ENCODE results near the gene P2RX5. TPM values are rescaled to one million over a fixed set of nuclear protein-coding genes. Genes with fewer than 3 reads are reported as not detected.

P2RX5 gene
- total and polyA plus RNA-seq, 2 donors (not counting 1 experiment from before 2014, with no cell fraction given), result 0.79 to 0.99 TPM

DNA sequence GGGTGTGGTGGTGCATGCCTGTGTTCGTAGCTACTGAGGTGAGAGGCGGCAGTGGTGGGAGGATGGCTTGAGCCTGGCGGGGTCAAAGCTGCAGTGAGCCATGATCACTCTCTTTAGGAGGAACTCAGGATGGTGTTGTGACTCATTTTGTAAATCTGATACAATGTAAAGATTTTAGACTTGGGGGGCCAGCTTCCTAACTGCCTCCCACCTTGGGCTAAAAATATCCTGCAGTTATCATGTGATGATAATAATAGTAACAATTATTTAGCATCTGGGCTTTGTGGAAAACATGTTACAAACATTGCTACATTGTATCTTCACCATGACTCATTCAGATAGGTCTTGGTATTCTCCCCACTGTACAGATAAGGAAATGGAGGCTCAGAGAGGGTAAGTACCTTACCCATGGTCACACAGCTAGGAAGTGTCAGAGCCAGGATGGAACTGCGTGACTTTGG is 52.0 kb downstream of the P2RX5 start:
- no peak for DNase-seq (ENCODE audit: low read depth in 2 of 2)
- TF ChIP-seq CTCF (conservative IDR thresholded peaks at IDR 0.05 in 1 of 2, IDR thresholded peaks at IDR 0.05 in 1 of 2; ENCODE audit: low read depth in 1 of 2, low read length in 2 of 2), result no peak
- TF ChIP-seq EZH2 (IDR thresholded peaks at IDR 0.05; ENCODE audit: low read length, missing control alignments), result no peak
- Histone ChIP-seq H3K27me3 (ENCODE audit: control insufficient read depth, insufficient read depth, low read length) (no peaks in the 10 kb centered on the region), H3K4me1 (ENCODE audit: control insufficient read depth, extremely low read depth, insufficient read depth, low read length) (no peaks in the 10 kb centered on the region), H3K9me3 (ENCODE audit: control insufficient read depth, insufficient read depth, low read depth, low read length) (no peaks in the 10 kb centered on the region), H3K36me3 (ENCODE audit: control insufficient read depth, insufficient read depth, low read length) (peaks cover 2% of the 10 kb centered on the region), H4K20me1 (ENCODE audit: control insufficient read depth, extremely low read depth, insufficient read depth, low read length) (no peaks in the 10 kb centered on the region), H3K9ac (ENCODE audit: insufficient read depth, low read length) (no peak overlapping the region), H3K4me2 (ENCODE audit: extremely low read depth, insufficient read depth, low read length) (no peak overlapping the region), H2AFZ (ENCODE audit: low read length) (no peak overlapping the region), H3K27ac (ENCODE audit: insufficient read depth, low read length) (no peak overlapping the region), H3K79me2 (ENCODE audit: control insufficient read depth, insufficient read depth, low read length) (no peaks in the 10 kb centered on the region), H3K4me3 (replicated peaks in 1 of 4; ENCODE audit: control extremely low read depth in 1 of 4, insufficient read depth in 1 of 4, low read depth in 3 of 4, low read length in 4 of 4) (no peak overlapping the region)

DNA sequence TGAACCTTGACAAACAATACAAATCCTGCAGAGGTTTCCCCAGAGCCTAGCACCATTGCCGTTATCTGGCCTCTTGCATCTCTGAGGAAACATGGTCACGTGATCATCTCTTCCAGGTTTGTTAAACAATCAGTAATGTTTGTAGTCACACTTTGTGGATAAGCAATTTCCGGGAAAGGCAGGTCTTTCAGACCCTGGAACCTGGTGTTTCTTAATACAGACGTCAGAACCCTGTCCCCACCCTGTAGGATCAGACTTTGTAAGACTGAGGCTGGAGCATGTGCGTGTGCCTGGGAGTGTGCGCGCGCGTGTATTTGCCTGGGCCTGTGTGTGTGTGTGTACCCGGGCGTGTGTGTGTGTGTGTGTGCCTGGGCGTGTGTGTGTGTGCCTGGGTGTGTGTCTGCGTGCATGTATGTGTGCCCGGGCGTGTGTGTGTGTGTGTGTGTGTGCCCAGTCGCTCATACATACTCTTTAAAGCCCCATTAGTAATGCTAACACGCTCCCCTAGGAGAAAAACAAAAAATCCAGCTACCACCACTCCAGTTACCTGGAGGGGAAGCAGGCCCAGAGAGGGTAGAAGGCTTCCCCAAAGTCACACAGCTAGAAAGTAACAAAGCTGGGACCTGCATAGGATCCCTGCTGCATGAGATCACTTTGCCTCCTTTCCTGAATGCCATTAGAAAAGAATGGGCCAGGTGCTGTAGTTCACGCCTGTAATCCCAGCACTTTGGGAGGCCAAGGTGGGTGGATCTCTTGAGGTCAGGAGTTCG is 54.1 kb downstream of the P2RX5 start:
- no peak for DNase-seq (ENCODE audit: low read depth in 2 of 2)
- H2AFZ ChIP-seq (ENCODE audit: low read length), result no peak overlapping the region
- H3K9ac ChIP-seq (ENCODE audit: insufficient read depth, low read length), result no peak overlapping the region
- H3K27ac ChIP-seq (ENCODE audit: insufficient read depth, low read length), result no peak overlapping the region
- no peaks in the 10 kb centered on the region for H3K4me1 ChIP-seq (ENCODE audit: control insufficient read depth, extremely low read depth, insufficient read depth, low read length)
- no peak overlapping the region for H3K4me3 ChIP-seq (replicated peaks in 1 of 4; ENCODE audit: control extremely low read depth in 1 of 4, insufficient read depth in 1 of 4, low read depth in 3 of 4, low read length in 4 of 4)
- H4K20me1 ChIP-seq (ENCODE audit: control insufficient read depth, extremely low read depth, insufficient read depth, low read length), result no peaks in the 10 kb centered on the region
- no peaks in the 10 kb centered on the region for H3K27me3 ChIP-seq (ENCODE audit: control insufficient read depth, insufficient read depth, low read length)
- no peak overlapping the region for H3K4me2 ChIP-seq (ENCODE audit: extremely low read depth, insufficient read depth, low read length)
- H3K9me3 ChIP-seq (ENCODE audit: control insufficient read depth, insufficient read depth, low read depth, low read length), result no peaks in the 10 kb centered on the region
- TF ChIP-seq EZH2 (IDR thresholded peaks at IDR 0.05; ENCODE audit: low read length, missing control alignments) (no peak), CTCF (conservative IDR thresholded peaks at IDR 0.05 in 1 of 2, IDR thresholded peaks at IDR 0.05 in 1 of 2; ENCODE audit: low read depth in 1 of 2, low read length in 2 of 2) (no peak)
- H3K79me2 ChIP-seq (ENCODE audit: control insufficient read depth, insufficient read depth, low read length), result no peaks in the 10 kb centered on the region
- peaks cover 4% of the 10 kb centered on the region for H3K36me3 ChIP-seq (ENCODE audit: control insufficient read depth, insufficient read depth, low read length)

- Histone ChIP-seq H3K27ac (ENCODE audit: insufficient read depth, low read length) (no peak overlapping the region), H3K9ac (ENCODE audit: insufficient read depth, low read length) (no peak overlapping the region), H3K9me3 (ENCODE audit: control insufficient read depth, insufficient read depth, low read depth, low read length) (no peaks in the 10 kb centered on the region), H3K36me3 (ENCODE audit: control insufficient read depth, insufficient read depth, low read length) (peaks cover 4% of the 10 kb centered on the region), H3K4me2 (ENCODE audit: extremely low read depth, insufficient read depth, low read length) (no peak overlapping the region), H2AFZ (ENCODE audit: low read length) (no peak overlapping the region), H3K4me1 (ENCODE audit: control insufficient read depth, extremely low read depth, insufficient read depth, low read length) (no peaks in the 10 kb centered on the region), H3K27me3 (ENCODE audit: control insufficient read depth, insufficient read depth, low read length) (no peaks in the 10 kb centered on the region), H3K79me2 (ENCODE audit: control insufficient read depth, insufficient read depth, low read length) (peaks cover under 1% of the 10 kb centered on the region), H3K4me3 (replicated peaks in 1 of 4; ENCODE audit: control extremely low read depth in 1 of 4, insufficient read depth in 1 of 4, low read depth in 3 of 4, low read length in 4 of 4) (no peak overlapping the region), H4K20me1 (ENCODE audit: control insufficient read depth, extremely low read depth, insufficient read depth, low read length) (no peaks in the 10 kb centered on the region)
- no peak for DNase-seq (ENCODE audit: low read depth in 2 of 2)
- TF ChIP-seq EZH2 (IDR thresholded peaks at IDR 0.05; ENCODE audit: low read length, missing control alignments) (no peak), CTCF (conservative IDR thresholded peaks at IDR 0.05 in 1 of 2, IDR thresholded peaks at IDR 0.05 in 1 of 2; ENCODE audit: low read depth in 1 of 2, low read length in 2 of 2) (no peak)
Measured at GRCh38 chr17:3641014-3641413, 54.9 kb downstream of the P2RX5 start.
